GM04504 (cell line): ENCODE data around the gene PEX14.
"Not testable (repeated sequence)": the region's sequence is repeated elsewhere in the genome, so short reads cannot be mapped to it uniquely, and the experiment has no call there.

ENCODE experiments used
- DNase-seq: peaks from one replicate; pipeline ENCODE4 v3.0.0-alpha.2; 2012; ENCODE audit warnings: low read depth

The PEX14 gene

GRCh38 chr1:10494754-10495474 lies 20.2 kb downstream of the PEX14 start:
- DNase-seq: peak; percentile 35

GRCh38 chr1:10495475-10495817 lies 20.7 kb downstream of the PEX14 start:
- no peak for DNase-seq

GRCh38 chr1:10495952-10496351 lies 21.2 kb downstream of the PEX14 start:
- no peak for DNase-seq

- DNase-seq: no peak
Measured at GRCh38 chr1:10497109-10497508, 22.4 kb downstream of the PEX14 start.

- no peak for DNase-seq
Measured at GRCh38 chr1:10498231-10498630, 23.5 kb downstream of the PEX14 start.

GRCh38 chr1:10502206-10502605 lies 27.5 kb downstream of the PEX14 start:
- no peak for DNase-seq

- DNase-seq: no peak
Measured at GRCh38 chr1:10504249-10504648, 29.5 kb downstream of the PEX14 start.

- DNase-seq: not testable (repeated sequence)
Measured at GRCh38 chr1:10506046-10506676, 31.4 kb downstream of the PEX14 start.

- DNase-seq: no peak
Measured at GRCh38 chr1:10506677-10507047, 31.9 kb downstream of the PEX14 start.

- peak; percentile 56 for DNase-seq
Measured at GRCh38 chr1:10507111-10507879, 32.5 kb downstream of the PEX14 start.

- no peak for DNase-seq
Measured at GRCh38 chr1:10508511-10508951, 33.8 kb downstream of the PEX14 start.

- no peak for DNase-seq
Measured at GRCh38 chr1:10509809-10510509, 35.2 kb downstream of the PEX14 start.

- DNase-seq: peak; percentile 74
Measured at GRCh38 chr1:10510520-10511493, 36.1 kb downstream of the PEX14 start.

- no peak for DNase-seq
Measured at GRCh38 chr1:10511494-10511885, 36.7 kb downstream of the PEX14 start.

GRCh38 chr1:10513199-10513598 lies 38.4 kb downstream of the PEX14 start:
- DNase-seq: no peak

- DNase-seq: no peak
Measured at GRCh38 chr1:10514490-10515235, 39.9 kb downstream of the PEX14 start.

- DNase-seq: no peak
Measured at GRCh38 chr1:10515301-10515975, 40.7 kb downstream of the PEX14 start.

GRCh38 chr1:10515976-10516750 lies 41.4 kb downstream of the PEX14 start:
- DNase-seq: no peak
